Mesodermal cell (in vitro differentiated cells): ENCODE results near the gene UTP4. TPM values are rescaled to one million over a fixed set of nuclear protein-coding genes. Genes with fewer than 3 reads are reported as not detected.

ENCODE experiments used
- H3K27ac ChIP-seq: 2 replicates; pipeline ENCODE4 v1.7.0; 2013; ENCODE audit warnings: mild to moderate bottlenecking, low read depth, low read length, moderate library complexity; ENCODE audit not compliant: severe bottlenecking
- H3K36me3 ChIP-seq: 2 replicates; pipeline ENCODE4 v1.7.1; 2013; ENCODE audit warnings: mild to moderate bottlenecking, low read length, moderate library complexity; ENCODE audit not compliant: control insufficient read depth, insufficient read depth
- H3K4me1 ChIP-seq: one replicate; pipeline ENCODE4 v1.7.1; 2013; ENCODE audit warnings: mild to moderate bottlenecking, low read length; ENCODE audit not compliant: insufficient read depth, control insufficient read depth, poor library complexity, severe bottlenecking
- H3K4me3 ChIP-seq: 2 replicates; pipeline ENCODE4 v1.7.0; 2013; ENCODE audit warnings: low read length, control low read depth, mild to moderate bottlenecking; ENCODE audit not compliant: insufficient read depth, poor library complexity, severe bottlenecking; ENCODE audit errors: extremely low read depth
- H3K9me3 ChIP-seq: 2 replicates; pipeline ENCODE4 v1.7.1; 2013; ENCODE audit warnings: mild to moderate bottlenecking, low read length, moderate library complexity; ENCODE audit not compliant: control insufficient read depth
- WGBS, 2 experiments: methylation state at CpG; one replicate each; pipeline ENCODE4 v1.1.5; 2013; ENCODE audit warnings: missing lambda C conversion rate in 2 of 2; ENCODE audit not compliant: insufficient coverage in 2 of 2; 5-methylcytosine and 5-hydroxymethylcytosine counted together
- polyA plus RNA-seq, 2 experiments: library from polyadenylated mRNA; stranded (reverse); fragments of 50-300 nt; gene quantifications; one replicate each; pipeline ENCODE4 v1.2.3, GENCODE V29; 2013

UTP4 gene
- 37.2 TPM for polyA plus RNA-seq (2013, experiment 1 of 2)
- polyA plus RNA-seq (2013, experiment 2 of 2): 33.0 TPM

- no peaks in the 10 kb centered on the region for H3K9me3 ChIP-seq
- H3K27ac ChIP-seq: peak within 1 kb of the TSS; percentile 88
- H3K4me3 ChIP-seq: peak within 1 kb of the TSS; percentile 83
- peaks cover 15% of the 10 kb centered on the region for H3K4me1 ChIP-seq
- peaks cover 60% of the 10 kb centered on the region for H3K36me3 ChIP-seq
- WGBS, 2 experiments: 0 to 2% methylated on average over 43 to 58 of the region's 78 CpGs
Observed at GRCh38 chr16:69132424-69133252, at the start of gene UTP4, which contains the start of gene CHTF8. TSS of gene UTP4 (plus strand) at chr16:69132649. CDS start at chr16:69133460, 811 bp downstream. TSS of gene CHTF8 (minus strand) at chr16:69132588. CDS start at chr16:69121458, 11,130 bp downstream.

- no peak overlapping the region for H3K4me3 ChIP-seq
- H3K4me1 ChIP-seq: peaks cover 7% of the 10 kb centered on the region
- WGBS, 2 experiments: 93 to 95% methylated on average over 11 to 13 of the region's 16 CpGs
- no peak overlapping the region for H3K27ac ChIP-seq
- no peaks in the 10 kb centered on the region for H3K36me3 ChIP-seq
- H3K9me3 ChIP-seq: no peaks in the 10 kb centered on the region
Observed at GRCh38 chr16:69083306-69083941, 49.0 kb upstream of the UTP4 start.

DNA sequence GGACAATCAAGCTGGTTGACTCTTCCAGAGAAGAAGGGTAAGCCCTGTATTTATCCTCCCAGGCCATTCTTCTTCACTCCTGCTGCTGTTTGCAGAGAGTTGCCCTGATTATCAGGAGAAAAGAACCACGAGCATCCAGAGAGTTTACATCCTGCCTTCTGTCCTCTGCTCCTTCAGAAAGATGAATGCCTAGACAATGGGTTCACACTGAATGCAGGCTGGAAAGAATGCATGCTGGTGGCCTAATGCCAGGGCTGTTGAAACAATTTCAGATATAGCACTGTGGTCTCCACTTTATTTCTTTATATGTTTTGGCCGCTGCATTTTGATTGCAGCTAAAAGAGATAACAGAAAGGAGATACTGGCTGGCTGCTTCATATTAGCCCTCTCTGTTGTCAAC is 48.2 kb upstream of the UTP4 start:
- Histone ChIP-seq H3K4me3 (no peak overlapping the region), H3K9me3 (no peaks in the 10 kb centered on the region), H3K4me1 (peaks cover 13% of the 10 kb centered on the region), H3K36me3 (no peaks in the 10 kb centered on the region), H3K27ac (no peak overlapping the region)
- WGBS, 2 experiments: 73 to 91% methylated on average over 1 to 2 of the region's 2 CpGs

- WGBS, 2 experiments: 92 to 100% methylated on average over 3 to 4 of the region's 5 CpGs
Observed at GRCh38 chr16:69085032-69085695, 47.3 kb upstream of the UTP4 start.

GRCh38 chr16:69087161-69087581 is 45.3 kb upstream of the UTP4 start:
- Histone ChIP-seq H3K4me1 (peaks cover 21% of the 10 kb centered on the region), H3K4me3 (no peak overlapping the region), H3K36me3 (no peaks in the 10 kb centered on the region), H3K27ac (no peak overlapping the region), H3K9me3 (no peaks in the 10 kb centered on the region)
- WGBS, 2 experiments: 77 to 100% methylated on average over 1 to 2 of the region's 3 CpGs

More at GRCh38 chr16:69085032-69085695, 47.3 kb upstream of the UTP4 start:
- Histone ChIP-seq H3K4me1 (peaks cover 21% of the 10 kb centered on the region), H3K4me3 (no peak overlapping the region), H3K36me3 (no peaks in the 10 kb centered on the region), H3K27ac (no peak overlapping the region), H3K9me3 (no peaks in the 10 kb centered on the region)

DNA sequence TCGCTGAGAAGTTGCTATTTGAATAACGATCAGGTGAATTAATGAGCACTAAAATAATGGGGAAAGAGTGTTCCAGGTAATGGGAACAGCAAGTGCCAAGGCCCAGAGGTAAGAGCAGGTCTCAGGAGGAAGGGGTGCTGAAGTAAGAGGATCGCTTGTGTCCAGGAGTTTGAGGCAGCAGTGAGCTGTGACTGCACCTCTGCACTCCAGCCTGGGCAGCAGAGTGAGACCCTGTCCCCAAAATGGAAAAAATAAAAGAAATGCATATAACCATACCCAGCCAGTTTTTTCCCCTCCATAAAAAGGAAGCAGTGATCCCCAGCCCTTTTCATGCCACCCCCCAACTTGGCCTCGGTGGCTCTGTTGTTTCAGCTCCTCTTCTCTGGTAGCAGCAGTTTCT is 43.8 kb upstream of the UTP4 start:
- Histone ChIP-seq H3K27ac (no peak overlapping the region), H3K36me3 (no peaks in the 10 kb centered on the region), H3K4me1 (peaks cover 21% of the 10 kb centered on the region), H3K9me3 (no peaks in the 10 kb centered on the region), H3K4me3 (no peak overlapping the region)
- WGBS, 2 experiments: 88 to 95% methylated on average over 4 of the region's 4 CpGs

DNA sequence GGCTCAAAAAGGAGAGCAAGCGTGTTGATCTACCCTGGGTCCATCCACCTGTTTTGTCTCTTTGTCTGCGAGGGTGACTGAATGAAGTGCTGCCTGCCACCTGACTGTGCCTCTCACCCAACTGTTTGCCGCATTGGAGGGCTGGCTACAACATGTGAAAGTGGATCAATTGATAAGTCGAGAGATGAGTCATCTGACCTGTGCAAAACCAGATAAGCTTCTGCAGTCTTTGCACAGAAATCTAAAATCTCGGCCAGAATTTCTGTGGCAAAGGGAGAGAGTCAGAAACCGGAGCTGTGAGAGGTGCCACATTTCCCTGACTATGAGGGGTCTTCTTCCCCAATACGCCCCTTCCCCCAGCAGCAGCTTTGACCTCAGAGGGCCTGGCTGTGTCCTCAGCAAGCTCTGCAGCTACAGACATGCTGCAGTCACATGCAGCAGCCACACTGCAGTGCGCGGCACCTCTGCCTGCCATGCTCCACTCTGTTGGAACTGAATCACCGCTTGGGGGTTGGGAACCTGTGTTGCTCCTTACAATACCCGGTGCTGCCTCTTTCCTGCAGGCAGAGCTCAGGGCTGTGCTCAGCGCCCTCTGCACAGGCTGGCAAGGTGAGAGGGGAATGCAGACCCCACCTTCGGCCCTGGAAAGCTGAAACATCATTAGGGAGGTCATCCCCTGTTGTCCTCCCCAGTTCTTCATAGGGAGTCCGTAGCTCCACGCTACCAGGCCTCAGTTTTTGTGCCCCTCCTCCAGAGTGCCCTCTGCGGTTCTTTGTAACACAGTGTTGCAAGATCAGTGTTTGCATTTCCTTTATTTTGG is 43.1 kb upstream of the UTP4 start:
- peaks cover 21% of the 10 kb centered on the region for H3K4me1 ChIP-seq
- no peaks in the 10 kb centered on the region for H3K9me3 ChIP-seq
- peak overlapping the region; percentile 8 for H3K27ac ChIP-seq
- H3K36me3 ChIP-seq: no peaks in the 10 kb centered on the region
- whole genome bisulfite sequencing, 2 experiments: 58 to 66% methylated on average over 14 to 15 of the region's 16 CpGs
- no peak overlapping the region for H3K4me3 ChIP-seq

- no peak overlapping the region for H3K4me3 ChIP-seq
- no peaks in the 10 kb centered on the region for H3K9me3 ChIP-seq
- WGBS, 2 experiments: 90% methylated on average over 1 to 2 of the region's 3 CpGs
- H3K27ac ChIP-seq: no peak overlapping the region
- peaks cover 11% of the 10 kb centered on the region for H3K4me1 ChIP-seq
- no peaks in the 10 kb centered on the region for H3K36me3 ChIP-seq
Observed at GRCh38 chr16:69093974-69094373, 38.5 kb upstream of the UTP4 start.

DNA sequence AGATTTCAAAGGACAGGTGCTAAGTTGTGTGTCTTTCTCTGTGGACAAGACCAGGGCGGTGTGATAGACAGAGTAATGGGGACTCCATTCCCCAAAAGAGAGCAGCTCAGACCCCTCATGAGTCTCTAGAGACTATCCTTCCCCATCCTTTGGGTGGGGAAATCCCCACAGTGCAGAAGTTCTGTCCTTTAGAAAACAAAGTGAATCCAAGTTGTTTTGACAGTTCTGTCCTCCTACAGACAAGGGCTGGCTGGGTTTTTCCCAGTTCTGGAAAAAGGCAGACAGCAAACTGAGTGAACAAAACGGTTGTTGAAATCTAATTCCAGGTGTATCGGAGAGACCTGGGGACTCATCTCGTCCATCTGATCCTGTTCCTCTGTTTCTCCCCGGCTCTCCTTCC is 37.9 kb upstream of the UTP4 start:
- WGBS, 2 experiments: 90 to 93% methylated on average over 4 to 5 of the region's 5 CpGs
- Histone ChIP-seq H3K4me3 (no peak overlapping the region), H3K9me3 (no peaks in the 10 kb centered on the region), H3K27ac (no peak overlapping the region), H3K4me1 (peaks cover 5% of the 10 kb centered on the region), H3K36me3 (no peaks in the 10 kb centered on the region)

DNA sequence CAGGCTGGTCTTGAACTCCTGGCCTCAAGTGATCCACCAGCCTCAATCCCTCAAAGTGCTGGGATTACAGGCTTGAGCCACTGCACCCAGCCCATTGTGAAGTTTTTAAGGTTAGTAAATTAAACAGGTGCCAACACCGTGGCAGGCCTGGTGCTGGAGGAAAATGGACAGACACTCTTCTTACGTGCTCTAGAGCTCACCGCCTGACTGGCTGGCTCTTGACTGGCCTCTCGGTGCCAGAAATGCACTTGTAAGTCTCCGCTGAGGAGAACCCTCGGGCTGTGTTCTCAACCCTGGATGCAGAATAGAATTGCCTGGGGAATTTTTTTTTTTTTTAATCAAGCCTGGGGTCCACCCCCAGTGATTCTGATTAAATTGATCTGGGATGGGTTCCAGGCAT is 37.3 kb upstream of the UTP4 start:
- Histone ChIP-seq H3K4me3 (no peak overlapping the region), H3K9me3 (no peaks in the 10 kb centered on the region)
- WGBS, 2 experiments: 96 to 99% methylated on average over 5 to 6 of the region's 6 CpGs

More for the DNA sequence above, 37.3 kb upstream of the UTP4 start:
- Histone ChIP-seq H3K27ac (no peak overlapping the region), H3K4me1 (no peaks in the 10 kb centered on the region), H3K36me3 (no peaks in the 10 kb centered on the region)
